ENCODE results near the gene PIGA.

- TF ChIP-seq, protein P1, sequence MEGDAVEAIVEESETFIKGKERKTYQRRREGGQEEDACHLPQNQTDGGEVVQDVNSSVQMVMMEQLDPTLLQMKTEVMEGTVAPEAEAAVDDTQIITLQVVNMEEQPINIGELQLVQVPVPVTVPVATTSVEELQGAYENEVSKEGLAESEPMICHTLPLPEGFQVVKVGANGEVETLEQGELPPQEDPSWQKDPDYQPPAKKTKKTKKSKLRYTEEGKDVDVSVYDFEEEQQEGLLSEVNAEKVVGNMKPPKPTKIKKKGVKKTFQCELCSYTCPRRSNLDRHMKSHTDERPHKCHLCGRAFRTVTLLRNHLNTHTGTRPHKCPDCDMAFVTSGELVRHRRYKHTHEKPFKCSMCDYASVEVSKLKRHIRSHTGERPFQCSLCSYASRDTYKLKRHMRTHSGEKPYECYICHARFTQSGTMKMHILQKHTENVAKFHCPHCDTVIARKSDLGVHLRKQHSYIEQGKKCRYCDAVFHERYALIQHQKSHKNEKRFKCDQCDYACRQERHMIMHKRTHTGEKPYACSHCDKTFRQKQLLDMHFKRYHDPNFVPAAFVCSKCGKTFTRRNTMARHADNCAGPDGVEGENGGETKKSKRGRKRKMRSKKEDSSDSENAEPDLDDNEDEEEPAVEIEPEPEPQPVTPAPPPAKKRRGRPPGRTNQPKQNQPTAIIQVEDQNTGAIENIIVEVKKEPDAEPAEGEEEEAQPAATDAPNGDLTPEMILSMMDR (IDR thresholded peaks at IDR 0.05): no peak
- no peak for TF ChIP-seq POLR2A (IDR thresholded peaks at IDR 0.05)
Observed at GRCh38 chrX:15334561-15334960, 762 bp downstream of the PIGA start.
